DMS53 (cell line): ENCODE results near the gene CDH4.
"Not testable (repeated sequence)": the region's sequence is repeated elsewhere in the genome, so short reads cannot be mapped to it uniquely, and the experiment has no call there.

Experiments
- DNase-seq: peaks from one replicate; lab custom pipeline; 2025; lab: John Stamatoyannopoulos, UW

The CDH4 gene

DNA sequence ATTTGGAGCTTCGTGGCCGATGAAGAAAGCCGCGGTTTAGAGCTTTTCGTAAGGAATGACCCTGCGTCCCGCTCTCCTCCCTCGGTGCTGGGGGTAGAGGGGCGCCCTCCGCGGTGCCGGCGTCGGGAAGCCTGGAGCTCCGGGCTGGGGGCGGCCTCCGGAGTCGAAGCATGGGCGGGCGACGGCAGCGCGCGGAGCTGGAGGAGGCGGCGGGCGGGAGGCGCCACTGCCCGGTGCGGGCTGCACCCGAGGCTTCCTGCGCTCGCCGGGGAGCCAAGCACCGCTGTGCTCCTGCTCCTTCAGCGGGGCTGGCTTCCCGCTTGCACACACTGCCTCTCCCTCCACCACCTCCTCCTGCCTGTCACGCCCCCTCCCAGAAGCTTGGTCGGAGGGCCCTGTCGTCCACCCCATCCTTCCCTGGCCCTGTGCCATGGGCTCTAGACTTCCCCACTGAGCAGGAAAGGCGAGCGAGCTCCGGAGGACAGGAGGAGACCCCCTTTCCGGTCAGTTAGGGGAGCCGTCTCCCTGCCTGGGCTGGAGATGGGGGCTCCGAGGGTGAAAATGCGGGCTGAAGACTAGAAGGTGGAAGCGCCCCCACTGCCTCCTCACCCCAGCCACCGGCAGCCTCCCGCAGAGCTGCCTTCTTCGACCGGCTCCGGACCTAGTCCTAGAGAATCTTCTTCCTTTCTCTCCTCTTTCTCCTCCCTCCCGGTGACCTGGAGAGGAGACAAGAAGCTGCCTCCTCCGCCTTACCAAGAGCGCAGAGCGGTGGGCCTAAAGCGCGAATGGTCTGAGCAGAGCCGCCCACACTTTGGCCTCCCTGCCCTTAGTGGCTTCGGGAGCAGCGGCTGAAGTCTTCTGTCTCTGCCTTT, 1.8 kb downstream of the CDH4 start:
- DNase-seq = no peak

DNA sequence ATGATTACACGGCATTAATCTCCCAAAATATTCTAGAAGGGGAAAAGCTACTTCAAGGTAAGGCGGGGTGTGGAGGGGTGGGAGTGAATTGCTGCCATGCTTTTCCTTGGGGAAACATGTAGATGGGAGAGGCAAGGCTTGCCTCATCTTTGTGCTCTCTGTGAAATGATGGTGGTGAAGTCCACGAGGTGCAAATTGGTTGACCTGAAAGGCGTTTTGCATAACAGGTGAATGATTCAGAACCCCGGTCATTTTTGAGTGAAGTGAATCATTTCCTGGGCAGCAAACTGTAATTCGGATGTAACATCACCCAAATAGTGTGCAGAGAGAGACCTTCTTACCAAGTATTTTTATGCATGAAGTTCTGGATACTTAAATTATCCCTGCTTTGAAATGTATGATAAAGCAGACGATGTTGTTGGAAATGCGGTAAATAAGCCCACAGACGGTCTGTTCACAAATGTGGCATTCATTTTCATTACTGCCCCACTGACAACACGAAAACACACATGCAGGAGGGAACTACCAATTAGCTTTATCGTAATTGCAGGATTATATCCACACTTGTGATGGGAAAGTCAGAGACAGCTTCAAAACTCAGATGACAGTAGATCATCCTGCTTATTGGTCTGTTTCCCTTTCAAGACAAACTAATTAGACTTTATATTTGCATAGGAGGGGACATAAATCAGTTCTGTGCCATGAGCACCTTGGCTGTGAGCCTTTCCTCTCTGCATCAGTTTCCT, 3.0 kb downstream of the CDH4 start:
- no peak for DNase-seq

DNA sequence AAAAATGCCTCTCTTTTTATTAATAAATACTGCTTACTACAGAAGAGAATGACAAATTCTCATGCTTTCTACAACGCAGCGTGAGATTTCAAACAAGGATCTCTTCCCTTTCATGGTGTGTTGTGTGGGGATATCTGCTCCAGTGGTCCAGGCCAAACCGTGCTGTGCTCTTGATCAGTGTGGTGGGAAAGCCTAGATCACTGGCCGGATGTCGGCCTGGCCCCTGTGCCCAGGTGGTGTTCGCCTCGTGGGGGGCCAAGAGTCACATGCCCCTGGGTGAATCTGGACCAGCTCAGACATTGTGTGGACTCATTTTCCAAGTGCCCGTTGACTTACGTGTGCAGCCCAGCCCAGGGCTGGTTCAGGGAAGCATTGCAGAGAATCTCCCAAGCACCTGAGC, 4.3 kb downstream of the CDH4 start:
- DNase-seq = no peak

DNA sequence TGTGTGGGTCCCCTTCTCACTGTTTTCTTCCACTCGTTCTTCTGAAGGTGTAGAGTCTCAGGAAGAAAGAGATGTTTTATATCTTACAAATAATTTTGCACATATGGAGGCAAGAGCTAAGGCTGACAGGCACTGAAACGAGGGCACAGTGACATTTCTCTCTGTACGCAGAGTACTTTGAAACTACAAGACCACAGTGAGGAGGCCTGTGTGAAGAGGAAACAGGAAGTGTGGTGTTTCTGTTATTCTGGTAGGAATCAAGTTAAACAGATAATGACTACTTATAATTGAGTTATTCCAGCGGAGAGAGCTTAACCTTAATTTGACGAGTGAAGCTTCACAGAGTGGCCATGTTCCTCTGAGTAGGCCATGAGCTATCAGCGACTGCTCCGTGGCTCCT, 4.8 kb downstream of the CDH4 start:
- DNase-seq = no peak

- DNase-seq = no peak
Observed at GRCh38 chr20:61257611-61258010, 5.5 kb downstream of the CDH4 start.

DNA sequence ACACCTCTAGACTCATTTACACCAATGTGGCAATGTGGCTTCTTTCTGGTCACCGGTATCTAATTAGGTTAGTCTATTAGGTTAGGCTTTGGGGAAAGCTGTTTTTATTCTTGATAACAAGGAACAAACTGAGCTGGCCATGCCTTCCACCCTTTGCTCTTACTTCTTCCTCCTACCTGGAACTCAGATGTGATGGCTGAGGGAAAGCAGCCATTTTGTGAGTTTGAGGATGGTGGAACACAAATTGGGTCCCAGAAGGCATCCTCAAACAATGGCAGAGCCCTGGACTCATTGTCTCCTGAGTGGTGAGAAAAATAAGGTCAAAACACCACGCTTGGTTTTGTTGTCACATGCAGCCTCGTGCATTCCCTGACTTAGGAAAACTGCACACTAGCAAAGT, 7.7 kb downstream of the CDH4 start:
- no peak for DNase-seq

DNA sequence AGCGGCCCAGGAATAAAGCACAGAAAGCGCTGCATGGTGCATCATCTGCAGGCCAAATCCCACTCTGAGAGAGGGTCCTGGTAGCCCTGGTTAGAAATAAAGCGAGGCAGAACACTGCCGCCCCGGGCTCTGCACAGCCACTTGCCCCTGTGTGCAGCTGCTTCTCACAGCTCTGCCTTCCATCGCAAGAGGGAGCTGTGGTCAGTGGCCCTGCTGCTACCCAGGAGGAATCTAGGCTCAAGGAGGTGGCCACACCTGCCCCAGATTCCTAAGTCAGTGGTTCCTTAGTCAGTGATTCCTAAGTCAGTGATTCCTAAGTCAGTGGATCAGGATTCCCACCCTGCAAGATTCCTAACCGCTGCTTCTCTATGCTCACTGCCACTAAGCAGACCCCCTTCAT, 8.8 kb downstream of the CDH4 start:
- DNase-seq = no peak

DNA sequence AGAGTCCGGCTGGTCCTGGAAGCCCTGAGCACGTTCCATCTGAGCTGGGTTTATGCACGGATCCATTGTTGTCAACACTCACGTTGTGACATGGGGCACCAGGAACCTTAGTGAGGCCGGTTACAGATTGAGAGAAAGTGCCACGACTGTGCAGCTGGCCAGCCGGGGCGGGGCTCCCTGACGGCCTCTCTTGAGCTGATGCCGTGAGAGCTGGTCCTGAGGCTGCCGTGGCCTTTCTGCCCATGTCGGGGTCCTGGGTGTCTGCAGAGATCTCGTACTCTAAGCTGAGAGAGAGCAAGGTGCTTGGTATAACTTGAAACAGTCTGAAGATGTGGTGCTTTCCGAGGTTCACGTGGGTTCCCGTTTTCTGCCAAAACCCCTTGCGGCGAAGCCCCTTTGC, 10.0 kb downstream of the CDH4 start:
- no peak for DNase-seq

- DNase-seq = no peak
Observed at GRCh38 chr20:61262514-61262913, 10.5 kb downstream of the CDH4 start.

DNA sequence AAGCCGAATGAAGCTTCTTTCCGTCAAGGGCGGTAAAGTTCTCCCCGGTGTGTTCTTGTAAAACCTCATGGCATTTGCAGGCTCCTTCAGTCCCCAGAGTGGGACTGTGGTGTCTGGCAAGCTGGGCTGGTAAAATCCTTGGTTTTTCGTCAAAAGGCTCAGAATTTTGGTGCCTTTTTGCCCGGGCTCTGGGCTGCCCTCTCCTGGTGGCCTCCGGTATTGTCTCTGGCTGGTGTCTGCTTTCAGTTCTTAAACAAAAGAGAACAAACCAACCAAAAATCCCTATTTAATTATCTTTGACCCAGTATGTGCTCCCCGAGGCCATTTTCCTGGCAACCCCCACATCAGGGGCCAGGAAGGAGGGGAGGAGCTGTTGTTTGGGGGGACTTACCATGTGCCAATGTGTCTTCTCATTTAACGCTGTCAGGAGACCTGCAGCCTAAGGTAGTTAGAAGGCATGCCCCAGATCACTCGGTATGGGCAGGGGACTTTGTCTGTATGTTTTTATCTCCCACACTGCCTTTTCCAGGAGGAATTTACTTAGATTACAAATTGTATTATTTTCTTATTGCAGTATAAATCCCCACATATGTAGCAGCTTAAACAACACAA, 11.1 kb downstream of the CDH4 start:
- DNase-seq = no peak

DNA sequence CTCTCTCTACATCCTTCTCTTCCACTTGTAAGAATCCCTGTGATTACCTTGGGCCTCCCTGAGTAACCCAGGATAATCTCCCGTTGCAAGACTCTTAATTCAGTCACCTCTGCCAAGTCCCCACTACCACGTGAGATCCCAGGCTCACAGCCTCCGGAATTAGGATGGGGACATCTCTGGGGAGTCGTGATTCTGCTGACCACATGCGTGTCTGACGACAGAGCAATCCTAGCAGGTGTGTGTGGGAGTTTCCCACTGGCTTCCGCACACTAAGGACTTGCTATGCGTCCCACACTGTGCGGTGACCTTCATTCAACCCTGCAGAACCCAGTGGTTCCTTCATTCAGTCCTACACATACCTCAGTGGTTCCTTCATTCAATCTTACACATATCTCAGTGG, 11.9 kb downstream of the CDH4 start:
- no peak for DNase-seq

DNA sequence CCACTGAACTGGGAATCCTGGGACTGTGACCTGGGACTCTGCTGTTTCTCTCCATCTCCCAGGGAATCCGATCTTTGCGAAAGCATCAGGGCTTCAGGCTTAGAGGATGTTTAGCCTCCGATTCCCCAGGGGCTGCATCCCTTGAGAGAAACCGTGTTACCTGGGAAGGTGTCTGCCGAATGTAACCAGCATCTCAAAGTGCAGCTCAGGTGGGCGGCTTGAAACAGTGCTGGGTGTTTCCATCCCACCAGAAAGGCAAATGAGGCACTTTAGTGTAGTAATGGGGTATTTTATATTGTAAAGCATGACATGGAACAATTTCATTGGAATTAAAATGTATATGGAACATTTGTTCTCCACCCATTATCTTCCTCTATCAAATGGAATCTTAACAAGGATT, 15.2 kb downstream of the CDH4 start:
- no peak for DNase-seq

GRCh38 chr20:61268024-61268423, 16.0 kb downstream of the CDH4 start:
- no peak for DNase-seq

GRCh38 chr20:61271312-61272231, 19.5 kb downstream of the CDH4 start:
- DNase-seq = no peak

DNA sequence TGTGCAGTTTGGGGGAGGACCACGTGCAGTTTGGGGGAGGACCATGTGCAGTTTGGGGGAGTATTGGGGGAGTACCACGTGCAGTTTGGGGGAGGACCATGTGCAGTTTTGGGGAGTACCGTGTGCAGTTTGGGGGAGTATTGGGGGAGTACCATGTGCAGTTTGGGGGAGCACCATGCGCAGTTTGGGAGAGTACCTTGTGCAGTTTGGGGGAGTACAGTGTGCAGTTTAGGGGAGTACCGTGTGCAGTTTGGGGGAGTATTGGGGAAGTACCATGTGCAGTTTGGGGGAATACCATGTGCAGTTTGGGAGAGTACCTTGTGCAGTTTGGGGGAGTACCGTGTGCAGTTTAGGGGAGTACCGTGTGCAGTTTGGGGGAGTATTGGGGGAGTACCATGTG, 21.0 kb downstream of the CDH4 start:
- DNase-seq = not testable (repeated sequence)

GRCh38 chr20:61273666-61274065, 21.6 kb downstream of the CDH4 start:
- not testable (repeated sequence) for DNase-seq

GRCh38 chr20:61274326-61274725, 22.3 kb downstream of the CDH4 start:
- no peak for DNase-seq

DNA sequence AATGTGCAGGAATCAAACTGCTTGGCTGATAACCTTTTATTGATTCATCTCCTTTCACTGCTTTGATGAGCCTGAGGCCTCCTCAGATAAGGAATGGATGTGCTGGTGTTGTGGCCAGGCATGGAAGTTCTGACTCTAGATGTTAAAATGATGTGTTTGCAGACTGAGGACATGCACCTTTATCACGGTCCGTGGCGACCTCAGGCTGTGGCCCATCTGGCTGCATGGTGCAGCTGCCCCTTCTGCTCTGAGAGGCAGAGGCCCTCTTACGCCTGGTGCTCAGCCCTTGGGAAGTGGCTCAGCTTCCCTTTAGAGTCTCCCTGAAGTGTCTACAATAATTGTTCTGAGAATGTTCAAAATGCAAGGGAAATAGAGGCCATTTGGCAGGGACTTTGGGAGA, 26.2 kb downstream of the CDH4 start:
- DNase-seq = no peak

DNA sequence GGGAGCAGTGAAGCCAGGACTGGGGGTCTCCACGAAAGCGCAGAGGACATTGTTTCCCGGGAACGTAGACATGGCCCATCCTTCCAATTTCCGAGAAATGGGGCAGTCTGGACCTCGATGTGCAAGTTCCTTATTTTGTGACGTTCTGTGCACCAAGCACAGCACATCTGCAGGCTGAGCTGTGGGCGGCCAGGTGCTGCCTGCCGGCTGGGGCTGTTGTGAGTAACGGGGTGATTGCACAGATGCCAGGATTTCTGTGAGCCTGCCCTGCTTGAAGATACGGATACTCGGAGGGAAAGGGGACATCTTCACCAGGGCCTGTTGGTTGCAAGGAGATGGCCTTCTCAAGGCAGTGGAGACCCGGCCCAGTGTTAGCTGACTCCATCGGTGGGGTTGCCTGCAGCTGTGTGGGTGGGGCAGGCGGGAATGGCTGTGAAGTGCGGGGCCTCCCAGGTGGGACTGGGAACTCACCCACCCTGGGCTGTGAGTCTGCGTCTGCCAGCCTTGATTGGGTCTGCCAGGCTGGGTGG, 27.6 kb downstream of the CDH4 start:
- no peak for DNase-seq

DNA sequence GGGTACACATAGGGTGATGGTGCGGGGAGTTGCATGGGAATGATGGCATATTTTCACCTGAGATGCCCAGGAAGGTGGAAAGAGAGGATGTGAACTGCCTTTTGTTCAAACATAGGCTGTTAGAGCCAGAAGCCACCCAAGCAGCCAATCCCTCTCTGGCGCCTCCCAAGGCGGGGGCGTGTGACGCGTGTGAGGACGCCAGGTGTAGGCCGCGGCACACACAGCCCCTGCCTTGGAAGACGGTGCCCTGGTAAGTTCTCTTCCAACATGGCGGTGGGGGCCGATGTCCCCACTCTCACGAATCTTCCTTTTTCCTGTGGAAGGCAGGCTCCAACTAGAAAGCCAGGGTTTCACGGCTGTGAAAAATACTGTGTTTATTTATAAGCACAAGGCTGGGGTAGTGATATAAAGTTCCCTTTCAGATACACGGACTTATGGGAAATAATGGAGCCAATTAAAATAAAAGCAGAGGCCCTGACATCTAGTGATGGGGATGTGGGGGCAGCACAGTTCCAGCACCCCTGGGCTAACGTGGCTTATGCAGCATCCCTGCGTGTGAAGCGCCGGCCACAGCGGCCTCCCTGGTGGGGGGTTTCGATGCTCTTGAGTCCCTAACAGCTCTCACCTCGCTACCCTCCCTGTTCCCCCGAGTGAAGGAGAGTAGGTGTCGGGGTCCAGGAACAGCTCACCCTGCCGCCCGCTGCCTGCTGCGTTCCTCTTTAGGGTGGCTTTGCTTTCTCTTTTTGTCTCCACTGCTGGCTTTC, 28.3 kb downstream of the CDH4 start:
- no peak for DNase-seq

DNA sequence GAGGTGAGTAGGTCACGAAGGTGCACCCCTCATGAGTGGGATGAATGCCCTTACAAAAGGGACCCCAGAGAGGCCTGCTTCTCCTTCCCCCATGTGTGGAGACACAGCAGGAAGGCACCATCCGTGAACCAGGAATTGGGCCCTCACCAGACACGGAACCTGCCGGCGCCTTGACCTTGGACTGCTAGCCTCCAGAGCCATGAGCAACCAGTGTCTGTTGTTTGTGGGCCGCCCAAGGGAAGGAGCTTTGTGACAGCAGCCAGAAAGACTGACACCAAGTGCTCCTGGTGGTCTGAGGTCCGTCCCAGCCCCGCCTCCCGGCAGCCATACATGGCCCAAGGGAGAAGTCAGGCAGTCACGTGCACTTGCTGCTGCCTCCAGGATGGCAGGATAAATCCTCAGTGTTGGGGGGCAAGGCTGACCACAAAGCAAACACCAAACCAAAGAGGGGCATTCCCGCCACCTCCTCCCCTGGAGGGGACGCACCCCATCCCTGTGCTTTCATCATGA, 29.3 kb downstream of the CDH4 start:
- no peak for DNase-seq
